Measurements from ENCODE around the gene B3GAT1.

The B3GAT1 gene

GRCh38 chr11:134371436-134372185 lies 40.4 kb downstream of the B3GAT1 start:
- ChIA-PET POLR2A (no interaction called here), CTCF (interaction anchor here (1.2 kb wide), 1 partner anchor 12 kb away, joined by 3 read pairs; no protein-coding TSS in a partner anchor)
- Histone ChIP-seq H3K27ac (ENCODE audit: insufficient read depth in 1 of 2, low read depth in 1 of 2, low read length in 2 of 2, poor library complexity in 1 of 2, severe bottlenecking in 2 of 2) (no peak overlapping the region), H3K4me3 (ENCODE audit: control insufficient read depth in 1 of 7, extremely low read depth in 1 of 7, insufficient read depth in 4 of 7, low read depth in 2 of 7, low read length in 6 of 7) (no peak overlapping the region), H3K9me3 (ENCODE audit: control extremely low read depth in 1 of 5, control insufficient read depth in 4 of 5, insufficient read depth in 2 of 5, low read depth in 1 of 5, low read length in 4 of 5) (no peaks in the 10 kb centered on the region), H3K4me1 (ENCODE audit: control extremely low read depth in 1 of 4, control insufficient read depth in 4 of 4, insufficient read depth in 4 of 4, low read length in 3 of 4) (no peaks in the 10 kb centered on the region), H3K27me3 (replicated peaks in 2 of 5; ENCODE audit: control insufficient read depth in 4 of 5, insufficient read depth in 5 of 5, low read length in 4 of 5) (no peaks in the 10 kb centered on the region), H3K36me3 (ENCODE audit: control insufficient read depth in 4 of 4, insufficient read depth in 4 of 4, low read length in 3 of 4) (no peaks in the 10 kb centered on the region)
- WGBS (ENCODE audit: insufficient coverage), result 98% methylated on average over 21 of the region's 22 CpGs
- DNase-seq, result no peak

DNA sequence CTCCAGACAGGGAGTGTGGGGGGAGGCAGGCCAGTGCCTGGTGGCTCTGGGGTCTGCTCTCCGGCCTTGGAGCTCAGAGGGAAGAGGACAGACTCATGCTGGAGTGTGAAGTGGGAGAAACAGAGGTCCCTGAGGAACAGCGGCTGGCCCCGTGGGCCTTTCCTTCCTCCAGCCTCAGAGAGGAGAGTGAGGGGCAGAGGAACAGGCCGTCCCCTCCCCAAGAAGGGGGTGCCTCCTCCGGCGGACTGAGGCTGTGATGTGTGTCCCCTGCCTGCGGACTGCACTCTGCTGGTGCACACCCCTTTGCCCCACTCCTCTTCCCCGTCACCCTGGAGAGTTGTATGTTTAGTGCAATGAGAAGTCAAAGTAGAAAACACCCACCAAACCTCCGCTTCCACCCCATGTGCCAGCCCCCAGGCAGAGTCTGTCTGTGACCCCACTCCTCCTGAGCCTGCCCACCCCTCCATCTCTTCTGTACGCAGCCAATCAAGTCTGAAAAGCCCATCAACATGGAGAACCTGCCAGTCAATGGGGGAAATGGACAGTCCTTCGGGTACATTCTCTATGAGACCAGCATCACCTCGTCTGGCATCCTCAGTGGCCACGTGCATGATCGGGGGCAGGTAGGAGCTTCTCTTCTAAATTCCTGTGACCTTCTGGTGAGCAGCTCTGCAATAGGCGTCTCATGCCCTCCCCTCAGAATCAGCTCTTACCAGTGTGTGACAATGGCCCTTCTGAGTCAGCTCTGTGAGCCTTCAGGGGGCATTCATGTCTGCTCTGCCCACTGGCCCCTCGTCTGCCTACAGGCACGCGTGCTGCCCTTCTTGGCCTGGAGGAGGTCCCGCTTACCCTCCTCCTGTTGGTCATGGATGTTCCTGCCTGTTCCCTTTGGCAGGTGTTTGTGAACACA lies 41.3 kb downstream of the B3GAT1 start:
- ChIA-PET CTCF (no interaction called here), POLR2A (no interaction called here)
- no peak overlapping the region for H3K4me3 ChIP-seq (ENCODE audit: control insufficient read depth in 1 of 7, extremely low read depth in 1 of 7, insufficient read depth in 4 of 7, low read depth in 2 of 7, low read length in 6 of 7)
- no peak overlapping the region for H3K27ac ChIP-seq (ENCODE audit: insufficient read depth in 1 of 2, low read depth in 1 of 2, low read length in 2 of 2, poor library complexity in 1 of 2, severe bottlenecking in 2 of 2)
- no peaks in the 10 kb centered on the region for H3K9me3 ChIP-seq (ENCODE audit: control extremely low read depth in 1 of 5, control insufficient read depth in 4 of 5, insufficient read depth in 2 of 5, low read depth in 1 of 5, low read length in 4 of 5)
- no peak for DNase-seq
- H3K36me3 ChIP-seq (ENCODE audit: control insufficient read depth in 4 of 4, insufficient read depth in 4 of 4, low read length in 3 of 4), result no peaks in the 10 kb centered on the region
- WGBS (ENCODE audit: insufficient coverage), result 94% methylated on average over 13 of the region's 19 CpGs
- no peaks in the 10 kb centered on the region for H3K27me3 ChIP-seq (replicated peaks in 2 of 5; ENCODE audit: control insufficient read depth in 4 of 5, insufficient read depth in 5 of 5, low read length in 4 of 5)
- no peaks in the 10 kb centered on the region for H3K4me1 ChIP-seq (ENCODE audit: control extremely low read depth in 1 of 4, control insufficient read depth in 4 of 4, insufficient read depth in 4 of 4, low read length in 3 of 4)

DNA sequence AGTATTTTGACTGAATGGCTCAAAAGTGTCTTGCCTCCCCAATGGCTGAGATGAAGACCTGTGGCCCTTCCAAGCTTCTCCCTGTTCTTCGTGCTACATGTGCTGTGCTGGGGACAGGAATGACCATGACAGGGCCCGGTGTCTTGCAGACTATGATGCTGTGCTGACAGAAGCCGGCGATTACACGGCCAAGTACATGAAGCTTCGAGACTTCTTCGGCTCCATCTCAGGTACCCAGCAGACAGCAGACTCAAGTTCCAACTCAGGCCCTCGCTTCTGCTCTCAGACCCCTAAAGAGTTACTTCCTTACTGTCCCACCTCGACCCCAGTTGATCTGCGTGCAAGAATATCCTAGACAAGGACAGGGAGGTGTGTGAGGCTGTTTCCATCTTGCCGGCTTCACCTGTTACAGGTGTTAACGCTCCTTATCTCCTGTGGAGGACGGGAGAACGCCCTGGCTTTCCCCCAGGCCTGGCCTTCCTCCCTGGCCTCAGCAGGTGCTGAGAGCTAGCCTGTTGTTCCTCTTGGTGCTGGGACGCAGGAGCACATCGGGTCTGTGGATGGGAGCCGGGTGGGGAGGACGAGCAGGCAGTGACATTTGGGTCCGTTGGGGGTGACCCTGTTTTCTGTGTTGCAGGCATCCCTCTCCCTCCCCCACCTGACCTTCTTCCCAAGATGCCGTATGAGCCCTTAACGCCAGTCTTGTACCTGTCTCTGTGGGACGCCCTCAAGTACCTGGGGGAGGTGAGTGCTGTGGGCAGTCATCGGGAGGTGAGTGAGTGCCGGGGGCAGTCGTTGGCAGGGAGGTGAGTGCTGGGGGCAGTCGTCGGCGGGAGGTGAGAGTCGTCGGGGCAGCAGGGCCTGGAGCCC lies 42.2 kb downstream of the B3GAT1 start:
- CTCF ChIA-PET, result no interaction called here
- 93% methylated on average over 29 of the region's 30 CpGs for WGBS (ENCODE audit: insufficient coverage)
- H3K36me3 ChIP-seq (ENCODE audit: control insufficient read depth in 4 of 4, insufficient read depth in 4 of 4, low read length in 3 of 4), result no peaks in the 10 kb centered on the region
- no peak overlapping the region for H3K4me3 ChIP-seq (ENCODE audit: control insufficient read depth in 1 of 7, extremely low read depth in 1 of 7, insufficient read depth in 4 of 7, low read depth in 2 of 7, low read length in 6 of 7)
- no peak for DNase-seq
- H3K9me3 ChIP-seq (ENCODE audit: control extremely low read depth in 1 of 5, control insufficient read depth in 4 of 5, insufficient read depth in 2 of 5, low read depth in 1 of 5, low read length in 4 of 5), result no peaks in the 10 kb centered on the region
- H3K27ac ChIP-seq (ENCODE audit: insufficient read depth in 1 of 2, low read depth in 1 of 2, low read length in 2 of 2, poor library complexity in 1 of 2, severe bottlenecking in 2 of 2), result no peak overlapping the region
- POLR2A ChIA-PET, result no interaction called here
- H3K4me1 ChIP-seq (ENCODE audit: control extremely low read depth in 1 of 4, control insufficient read depth in 4 of 4, insufficient read depth in 4 of 4, low read length in 3 of 4), result no peaks in the 10 kb centered on the region
- no peaks in the 10 kb centered on the region for H3K27me3 ChIP-seq (replicated peaks in 2 of 5; ENCODE audit: control insufficient read depth in 4 of 5, insufficient read depth in 5 of 5, low read length in 4 of 5)

DNA sequence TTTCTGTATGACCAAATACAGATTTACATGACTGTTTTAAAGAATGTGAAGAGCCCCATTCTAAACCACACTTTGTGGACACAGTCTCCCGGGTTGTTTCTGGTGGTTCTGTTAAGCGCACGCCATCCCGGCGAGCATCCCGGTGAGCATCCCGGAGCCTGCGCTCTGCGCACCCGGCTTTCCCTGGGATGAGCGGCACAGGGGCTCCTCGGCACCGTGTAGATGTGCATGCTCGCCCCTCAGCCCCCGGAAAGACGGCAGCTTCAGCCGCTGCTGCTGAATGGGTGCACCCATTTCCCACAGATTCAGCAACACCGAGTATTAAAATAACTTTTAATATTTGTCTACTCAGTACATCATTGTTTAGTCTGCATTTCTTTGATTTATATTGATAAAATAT lies 44.3 kb downstream of the B3GAT1 start:
- no peak for DNase-seq
- no peaks in the 10 kb centered on the region for H3K4me1 ChIP-seq (ENCODE audit: control extremely low read depth in 1 of 4, control insufficient read depth in 4 of 4, insufficient read depth in 4 of 4, low read length in 3 of 4)
- ChIA-PET POLR2A (no interaction called here), CTCF (no interaction called here)
- 96% methylated on average over 17 of the region's 18 CpGs for WGBS (ENCODE audit: insufficient coverage)
- no peak overlapping the region for H3K4me3 ChIP-seq (ENCODE audit: control insufficient read depth in 1 of 7, extremely low read depth in 1 of 7, insufficient read depth in 4 of 7, low read depth in 2 of 7, low read length in 6 of 7)
- H3K36me3 ChIP-seq (ENCODE audit: control insufficient read depth in 4 of 4, insufficient read depth in 4 of 4, low read length in 3 of 4), result no peaks in the 10 kb centered on the region
- no peak overlapping the region for H3K27ac ChIP-seq (ENCODE audit: insufficient read depth in 1 of 2, low read depth in 1 of 2, low read length in 2 of 2, poor library complexity in 1 of 2, severe bottlenecking in 2 of 2)
- H3K9me3 ChIP-seq (ENCODE audit: control extremely low read depth in 1 of 5, control insufficient read depth in 4 of 5, insufficient read depth in 2 of 5, low read depth in 1 of 5, low read length in 4 of 5), result no peaks in the 10 kb centered on the region
- H3K27me3 ChIP-seq (replicated peaks in 2 of 5; ENCODE audit: control insufficient read depth in 4 of 5, insufficient read depth in 5 of 5, low read length in 4 of 5), result peaks cover 0 to 1% (median 0%) of the 10 kb centered on the region in 5 experiments

- Histone ChIP-seq H3K4me1 (ENCODE audit: control extremely low read depth in 1 of 4, control insufficient read depth in 4 of 4, insufficient read depth in 4 of 4, low read length in 3 of 4) (no peaks in the 10 kb centered on the region), H3K9me3 (ENCODE audit: control extremely low read depth in 1 of 5, control insufficient read depth in 4 of 5, insufficient read depth in 2 of 5, low read depth in 1 of 5, low read length in 4 of 5) (no peaks in the 10 kb centered on the region), H3K36me3 (ENCODE audit: control insufficient read depth in 4 of 4, insufficient read depth in 4 of 4, low read length in 3 of 4) (no peaks in the 10 kb centered on the region), H3K4me3 (ENCODE audit: control insufficient read depth in 1 of 7, extremely low read depth in 1 of 7, insufficient read depth in 4 of 7, low read depth in 2 of 7, low read length in 6 of 7) (no peak overlapping the region), H3K27ac (ENCODE audit: insufficient read depth in 1 of 2, low read depth in 1 of 2, low read length in 2 of 2, poor library complexity in 1 of 2, severe bottlenecking in 2 of 2) (no peak overlapping the region), H3K27me3 (replicated peaks in 2 of 5; ENCODE audit: control insufficient read depth in 4 of 5, insufficient read depth in 5 of 5, low read length in 4 of 5) (peaks cover 0 to 4% (median 0%) of the 10 kb centered on the region in 5 experiments)
- ChIA-PET CTCF (no interaction called here), POLR2A (no interaction called here)
- no peak for DNase-seq
- 92% methylated on average over 7 of the region's 7 CpGs for WGBS (ENCODE audit: insufficient coverage)
Observed at GRCh38 chr11:134366254-134366653, 45.8 kb downstream of the B3GAT1 start.

DNA sequence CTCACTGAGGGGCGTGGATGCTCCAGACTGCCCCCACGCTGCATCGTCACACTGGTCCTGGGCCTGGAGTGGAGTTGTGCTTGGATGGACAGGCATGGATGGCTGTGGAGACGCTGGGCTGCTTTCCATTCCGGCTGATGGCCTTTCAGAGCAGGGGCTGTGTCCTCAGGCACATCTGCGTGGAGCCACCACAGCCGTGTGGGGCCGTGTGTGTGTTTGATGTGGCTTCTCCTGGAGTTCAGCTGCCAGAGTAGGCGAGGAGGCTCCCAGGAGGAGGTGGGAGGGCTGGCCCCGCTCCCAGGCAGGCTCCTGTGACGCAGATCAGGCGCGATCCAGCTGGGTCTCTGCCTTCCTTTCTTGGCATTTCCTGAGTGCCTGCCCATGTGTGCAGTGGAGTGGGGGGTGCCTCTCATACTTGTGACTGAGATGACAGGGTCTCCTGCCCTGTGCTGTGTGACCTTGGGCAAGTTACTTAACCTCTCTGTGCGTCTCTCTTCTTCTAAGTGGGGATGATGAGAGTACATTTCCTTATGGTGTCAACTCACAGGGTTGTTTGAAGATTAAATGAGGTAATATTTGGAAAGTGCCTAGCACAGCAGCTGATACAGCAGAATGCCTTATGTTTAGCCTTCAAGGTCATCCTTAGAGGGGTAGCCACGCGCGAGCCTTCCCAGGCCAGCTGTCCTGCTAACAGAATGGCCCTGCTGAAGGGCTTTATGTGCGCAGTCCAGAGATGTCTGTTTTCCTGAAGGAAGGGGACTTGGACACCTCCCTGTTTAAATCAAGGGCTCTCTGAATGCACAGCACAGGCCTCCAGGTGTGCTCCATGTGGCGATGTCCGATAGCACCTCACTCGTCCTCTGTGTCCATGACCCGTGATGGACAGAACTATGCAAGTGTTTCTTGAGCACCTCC lies 46.8 kb downstream of the B3GAT1 start:
- CTCF ChIA-PET, result no interaction called here
- Histone ChIP-seq H3K27ac (ENCODE audit: insufficient read depth in 1 of 2, low read depth in 1 of 2, low read length in 2 of 2, poor library complexity in 1 of 2, severe bottlenecking in 2 of 2) (no peak overlapping the region), H3K36me3 (ENCODE audit: control insufficient read depth in 4 of 4, insufficient read depth in 4 of 4, low read length in 3 of 4) (no peaks in the 10 kb centered on the region), H3K4me3 (ENCODE audit: control insufficient read depth in 1 of 7, extremely low read depth in 1 of 7, insufficient read depth in 4 of 7, low read depth in 2 of 7, low read length in 6 of 7) (no peak overlapping the region), H3K4me1 (ENCODE audit: control extremely low read depth in 1 of 4, control insufficient read depth in 4 of 4, insufficient read depth in 4 of 4, low read length in 3 of 4) (peaks cover 0 to 2% (median under 1%) of the 10 kb centered on the region in 4 experiments), H3K9me3 (ENCODE audit: control extremely low read depth in 1 of 5, control insufficient read depth in 4 of 5, insufficient read depth in 2 of 5, low read depth in 1 of 5, low read length in 4 of 5) (no peaks in the 10 kb centered on the region), H3K27me3 (replicated peaks in 2 of 5; ENCODE audit: control insufficient read depth in 4 of 5, insufficient read depth in 5 of 5, low read length in 4 of 5) (peaks cover 0 to 6% (median 0%) of the 10 kb centered on the region in 5 experiments)
- no peak for DNase-seq
- POLR2A ChIA-PET, result no interaction called here
- 96% methylated on average over 21 of the region's 22 CpGs for whole genome bisulfite sequencing (ENCODE audit: insufficient coverage)
